SK-N-SH (cell line): ENCODE measurements around the gene PIK3IP1.

Experiments used
- EP300 ChIP-seq, 2 experiments: IDR thresholded peaks; 2 replicates each; pipeline versions ENCODE4 v1.4.0 to v1.6.1; 2012; ENCODE audit warnings: borderline replicate concordance in 1 of 2, low read depth in 1 of 2, low read length in 1 of 2
- POLR2AphosphoS5 ChIP-seq: IDR thresholded peaks from 2 replicates; pipeline ENCODE4 v1.6.1; 2012; ENCODE audit warnings: low read depth, low read length
- RCOR1 ChIP-seq: fragments of 150-350 bp; IDR thresholded peaks from 2 replicates; pipeline ENCODE4 v1.6.1; 2017; ENCODE audit warnings: antibody characterized with exemption, low read length
- RFX5 ChIP-seq: IDR thresholded peaks from 2 replicates; pipeline ENCODE4 v1.6.1; 2012; ENCODE audit warnings: mild to moderate bottlenecking, improper control_type of control experiment, low read length
- RXRA ChIP-seq: IDR thresholded peaks from 2 replicates; pipeline ENCODE4 v1.4.0; 2012; ENCODE audit warnings: low read depth, mild to moderate bottlenecking, borderline replicate concordance
- YY1 ChIP-seq: IDR thresholded peaks from 2 replicates; pipeline ENCODE4 v1.4.0; 2012; ENCODE audit warnings: low read depth, mild to moderate bottlenecking
- TF ChIP-seq, protein P1 (sequence below): fragments of 200-600 bp; sonication (generic); IDR thresholded peaks from 2 replicates; pipeline ENCODE4 v1.6.1; 2017; ENCODE audit warnings: antibody characterized with exemption, mild to moderate bottlenecking, moderate library complexity
- TF ChIP-seq, protein P2 (sequence below): IDR thresholded peaks from 2 replicates; pipeline ENCODE4 v1.6.1; 2012; ENCODE audit warnings: mild to moderate bottlenecking, low read depth, low read length, moderate library complexity

- TF ChIP-seq POLR2AphosphoS5 (no peak), EP300 (IDR thresholded peaks at IDR 0.05; ENCODE audit: borderline replicate concordance in 1 of 2, low read depth in 1 of 2, low read length in 1 of 2) (no peak), RFX5 (no peak), RCOR1 (no peak), RXRA (no peak), YY1 (no peak)
- TF ChIP-seq, protein P1, sequence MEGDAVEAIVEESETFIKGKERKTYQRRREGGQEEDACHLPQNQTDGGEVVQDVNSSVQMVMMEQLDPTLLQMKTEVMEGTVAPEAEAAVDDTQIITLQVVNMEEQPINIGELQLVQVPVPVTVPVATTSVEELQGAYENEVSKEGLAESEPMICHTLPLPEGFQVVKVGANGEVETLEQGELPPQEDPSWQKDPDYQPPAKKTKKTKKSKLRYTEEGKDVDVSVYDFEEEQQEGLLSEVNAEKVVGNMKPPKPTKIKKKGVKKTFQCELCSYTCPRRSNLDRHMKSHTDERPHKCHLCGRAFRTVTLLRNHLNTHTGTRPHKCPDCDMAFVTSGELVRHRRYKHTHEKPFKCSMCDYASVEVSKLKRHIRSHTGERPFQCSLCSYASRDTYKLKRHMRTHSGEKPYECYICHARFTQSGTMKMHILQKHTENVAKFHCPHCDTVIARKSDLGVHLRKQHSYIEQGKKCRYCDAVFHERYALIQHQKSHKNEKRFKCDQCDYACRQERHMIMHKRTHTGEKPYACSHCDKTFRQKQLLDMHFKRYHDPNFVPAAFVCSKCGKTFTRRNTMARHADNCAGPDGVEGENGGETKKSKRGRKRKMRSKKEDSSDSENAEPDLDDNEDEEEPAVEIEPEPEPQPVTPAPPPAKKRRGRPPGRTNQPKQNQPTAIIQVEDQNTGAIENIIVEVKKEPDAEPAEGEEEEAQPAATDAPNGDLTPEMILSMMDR = no peak
- TF ChIP-seq, protein P2, sequence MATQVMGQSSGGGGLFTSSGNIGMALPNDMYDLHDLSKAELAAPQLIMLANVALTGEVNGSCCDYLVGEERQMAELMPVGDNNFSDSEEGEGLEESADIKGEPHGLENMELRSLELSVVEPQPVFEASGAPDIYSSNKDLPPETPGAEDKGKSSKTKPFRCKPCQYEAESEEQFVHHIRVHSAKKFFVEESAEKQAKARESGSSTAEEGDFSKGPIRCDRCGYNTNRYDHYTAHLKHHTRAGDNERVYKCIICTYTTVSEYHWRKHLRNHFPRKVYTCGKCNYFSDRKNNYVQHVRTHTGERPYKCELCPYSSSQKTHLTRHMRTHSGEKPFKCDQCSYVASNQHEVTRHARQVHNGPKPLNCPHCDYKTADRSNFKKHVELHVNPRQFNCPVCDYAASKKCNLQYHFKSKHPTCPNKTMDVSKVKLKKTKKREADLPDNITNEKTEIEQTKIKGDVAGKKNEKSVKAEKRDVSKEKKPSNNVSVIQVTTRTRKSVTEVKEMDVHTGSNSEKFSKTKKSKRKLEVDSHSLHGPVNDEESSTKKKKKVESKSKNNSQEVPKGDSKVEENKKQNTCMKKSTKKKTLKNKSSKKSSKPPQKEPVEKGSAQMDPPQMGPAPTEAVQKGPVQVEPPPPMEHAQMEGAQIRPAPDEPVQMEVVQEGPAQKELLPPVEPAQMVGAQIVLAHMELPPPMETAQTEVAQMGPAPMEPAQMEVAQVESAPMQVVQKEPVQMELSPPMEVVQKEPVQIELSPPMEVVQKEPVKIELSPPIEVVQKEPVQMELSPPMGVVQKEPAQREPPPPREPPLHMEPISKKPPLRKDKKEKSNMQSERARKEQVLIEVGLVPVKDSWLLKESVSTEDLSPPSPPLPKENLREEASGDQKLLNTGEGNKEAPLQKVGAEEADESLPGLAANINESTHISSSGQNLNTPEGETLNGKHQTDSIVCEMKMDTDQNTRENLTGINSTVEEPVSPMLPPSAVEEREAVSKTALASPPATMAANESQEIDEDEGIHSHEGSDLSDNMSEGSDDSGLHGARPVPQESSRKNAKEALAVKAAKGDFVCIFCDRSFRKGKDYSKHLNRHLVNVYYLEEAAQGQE = no peak
Observed at GRCh38 chr22:31329029-31329428, 36.7 kb upstream of the PIK3IP1 start.
